Ishikawa (cell line): ENCODE data around the gene CDC42BPB.
A peak's percentile ranks its signal among the peaks of the same experiment; 100 is the strongest.

Experiments used
- CEBPB ChIP-seq: IDR thresholded peaks from 2 replicates; pipeline ENCODE4 v1.6.1; 2012
- CREB1 ChIP-seq: IDR thresholded peaks from 2 replicates; pipeline ENCODE4 v1.6.1; 2012; ENCODE audit warnings: low read depth
- EGR1 ChIP-seq: IDR thresholded peaks from 2 replicates; pipeline ENCODE4 v1.6.1; 2012
- EP300 ChIP-seq: IDR thresholded peaks from 2 replicates; pipeline ENCODE4 v1.6.1; 2012; ENCODE audit warnings: borderline replicate concordance
- FOXM1 ChIP-seq: IDR thresholded peaks from 2 replicates; pipeline ENCODE4 v1.6.1; 2012; ENCODE audit warnings: low read depth, borderline replicate concordance
- NFIC ChIP-seq: IDR thresholded peaks from 2 replicates; pipeline ENCODE4 v1.6.1; 2012
- RAD21 ChIP-seq: IDR thresholded peaks from 2 replicates; pipeline ENCODE4 v1.6.1; 2012; ENCODE audit warnings: low read depth
- TAF1 ChIP-seq: IDR thresholded peaks from 2 replicates; pipeline ENCODE4 v1.6.1; 2012; ENCODE audit warnings: low read depth, mild to moderate bottlenecking
- TCF12 ChIP-seq: IDR thresholded peaks from 2 replicates; pipeline ENCODE4 v1.6.1; 2012; ENCODE audit warnings: low read depth
- TEAD4 ChIP-seq: IDR thresholded peaks from 2 replicates; pipeline ENCODE4 v1.6.1; 2012
- USF1 ChIP-seq: IDR thresholded peaks from 2 replicates; pipeline ENCODE4 v1.6.1; 2012
- YY1 ChIP-seq: IDR thresholded peaks from 2 replicates; pipeline ENCODE4 v1.6.1; 2012; ENCODE audit warnings: low read depth
- ZBTB7A ChIP-seq: IDR thresholded peaks from 2 replicates; pipeline ENCODE4 v1.6.1; 2012; ENCODE audit warnings: low read depth
- TF ChIP-seq, protein P1 (sequence below): IDR thresholded peaks from 2 replicates; pipeline ENCODE4 v1.6.1; 2012

Gene CDC42BPB

DNA sequence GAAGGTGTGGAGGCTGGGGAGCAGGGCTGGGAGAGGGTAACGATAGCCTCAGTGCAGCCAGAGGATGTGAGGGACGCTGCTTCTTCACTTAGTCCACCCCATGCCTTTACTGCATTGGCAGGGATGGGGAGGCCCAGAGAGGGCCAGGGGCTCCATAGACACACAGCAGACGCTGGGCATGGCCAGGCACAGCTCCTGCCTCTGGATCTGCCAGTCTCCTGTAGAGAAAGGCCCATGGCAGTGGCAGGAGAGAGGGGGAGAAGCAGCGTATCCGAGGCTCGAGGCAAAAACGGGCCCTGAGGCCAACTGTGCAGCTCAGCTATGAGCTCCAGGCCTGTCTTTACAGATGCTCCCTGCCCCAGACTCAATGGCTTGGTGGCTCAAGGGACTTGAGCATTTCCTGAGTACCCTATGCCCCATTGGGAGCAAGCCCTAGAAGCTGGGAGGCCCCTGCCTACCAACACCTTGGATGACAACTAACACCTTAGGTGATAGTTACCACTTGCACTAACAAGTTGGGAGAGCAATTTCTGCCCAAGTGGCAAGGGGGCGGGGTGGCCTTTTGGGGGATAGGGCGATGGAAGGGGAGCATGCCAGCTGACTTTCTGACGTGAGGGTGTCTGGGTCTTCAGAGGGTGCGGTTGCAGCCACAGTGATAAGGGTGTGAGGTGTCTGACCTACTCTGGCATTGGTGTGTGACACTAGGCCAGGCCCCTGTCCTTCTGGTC is 21.7 kb upstream of the CDC42BPB start:
- no peak for TF ChIP-seq FOXM1
- TF ChIP-seq EP300 = no peak
- no peak for TF ChIP-seq CREB1
- TF ChIP-seq ZBTB7A = no peak
- TF ChIP-seq NFIC = no peak
- TF ChIP-seq TEAD4 = no peak
- TF ChIP-seq EGR1 = no peak
- no peak for TF ChIP-seq TCF12
- TF ChIP-seq TAF1 = no peak
- no peak for TF ChIP-seq YY1
- TF ChIP-seq RAD21 = no peak
- TF ChIP-seq CEBPB = no peak

- TF ChIP-seq NFIC (peak; percentile 92), RAD21 (peak; percentile 80), CEBPB (no peak), EP300 (no peak), EGR1 (no peak)
Measured at GRCh38 chr14:103078420-103078749, 21.0 kb upstream of the CDC42BPB start.

DNA sequence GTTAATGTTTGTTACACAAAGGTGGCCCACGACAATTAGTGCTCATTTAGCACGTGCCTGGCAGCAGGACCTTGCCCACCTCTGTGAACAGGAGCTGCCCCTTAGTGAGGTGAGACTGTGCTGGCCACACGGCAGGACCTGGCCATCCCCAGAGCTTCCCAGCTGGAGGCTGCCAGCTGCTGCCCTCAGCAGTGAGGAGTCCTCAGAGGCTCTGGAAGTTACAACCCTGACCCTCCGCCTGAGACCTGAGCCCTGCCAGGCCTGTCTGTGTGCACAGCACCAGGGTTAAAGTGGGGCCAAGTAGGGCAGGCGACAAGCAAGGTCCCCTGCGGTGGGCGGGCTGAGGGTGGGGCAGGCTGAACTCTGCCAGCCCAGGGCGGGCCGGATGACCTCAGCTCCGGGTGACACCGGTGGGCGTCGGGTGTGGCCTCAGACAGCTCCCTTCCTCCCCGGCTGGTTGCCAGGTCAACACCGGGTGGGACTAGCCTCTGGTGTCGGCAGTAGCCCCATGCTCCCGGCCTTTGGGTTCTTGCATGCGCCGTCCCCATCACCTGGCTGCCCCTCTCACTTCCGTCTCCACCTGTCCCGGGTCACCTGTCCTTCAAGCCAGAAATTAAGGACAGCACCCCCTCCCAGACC is 17.5 kb upstream of the CDC42BPB start:
- TF ChIP-seq USF1 (peak; percentile 7; the same call in 1 of the 2 replicates), CREB1 (no peak), EP300 (peak; percentile 46; the same call in 1 of the 2 replicates), NFIC (0 out of 2 replicates have a peak, but pooled peaks have one; percentile 52), EGR1 (peak; percentile 58; the same call in 1 of the 2 replicates), YY1 (no peak), ZBTB7A (no peak; the same call in 1 of the 2 replicates)
- TF ChIP-seq, protein P1, sequence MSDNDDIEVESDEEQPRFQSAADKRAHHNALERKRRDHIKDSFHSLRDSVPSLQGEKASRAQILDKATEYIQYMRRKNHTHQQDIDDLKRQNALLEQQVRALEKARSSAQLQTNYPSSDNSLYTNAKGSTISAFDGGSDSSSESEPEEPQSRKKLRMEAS = peak; percentile 49; the same call in 1 of the 2 replicates

DNA sequence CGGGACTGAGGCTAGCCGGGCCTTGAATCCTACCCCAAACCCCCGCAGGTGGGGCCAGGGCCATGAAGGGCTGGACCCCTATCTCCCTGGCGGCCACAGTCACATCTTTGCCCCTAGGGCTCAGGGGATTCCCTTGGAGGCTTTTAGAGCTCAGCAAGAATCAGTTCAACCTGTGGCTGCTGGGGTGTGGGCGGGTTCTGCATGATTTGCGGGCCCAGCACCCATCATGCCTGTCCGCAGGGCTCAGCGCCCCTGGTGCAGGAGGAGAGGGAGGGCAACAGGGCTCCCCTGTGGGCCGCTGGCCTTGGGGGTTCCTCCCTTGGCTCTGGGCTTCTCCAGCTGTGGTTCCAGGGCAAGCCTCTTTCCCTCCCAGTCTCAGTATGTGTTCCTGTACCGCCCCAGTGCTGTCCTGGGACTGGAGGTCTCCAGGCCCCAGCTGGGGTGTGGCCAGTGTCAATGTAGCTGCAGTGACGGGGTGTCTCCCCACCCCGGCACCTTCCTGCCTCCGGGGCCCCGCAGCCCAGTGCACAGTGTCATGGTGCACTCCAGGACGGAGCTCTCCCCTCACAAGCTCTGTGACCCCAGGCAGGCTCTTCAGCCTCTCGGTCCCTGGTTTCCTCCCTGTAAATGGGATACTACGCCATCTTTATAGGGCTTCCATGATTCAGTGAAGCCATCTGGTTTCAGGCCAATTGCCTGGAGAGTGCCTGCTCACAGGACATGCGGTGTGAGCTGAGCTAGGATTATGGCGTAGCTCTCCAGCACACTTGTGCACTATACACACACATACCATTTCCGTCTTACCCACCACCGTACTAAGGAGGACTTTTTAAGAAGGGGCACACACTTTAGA is 16.8 kb upstream of the CDC42BPB start:
- no peak for TF ChIP-seq NFIC
- TF ChIP-seq USF1 = no peak
- no peak for TF ChIP-seq YY1
- no peak for TF ChIP-seq TCF12
- no peak for TF ChIP-seq TAF1
- TF ChIP-seq FOXM1 = no peak
- TF ChIP-seq EP300 = no peak
- TF ChIP-seq EGR1 = no peak

DNA sequence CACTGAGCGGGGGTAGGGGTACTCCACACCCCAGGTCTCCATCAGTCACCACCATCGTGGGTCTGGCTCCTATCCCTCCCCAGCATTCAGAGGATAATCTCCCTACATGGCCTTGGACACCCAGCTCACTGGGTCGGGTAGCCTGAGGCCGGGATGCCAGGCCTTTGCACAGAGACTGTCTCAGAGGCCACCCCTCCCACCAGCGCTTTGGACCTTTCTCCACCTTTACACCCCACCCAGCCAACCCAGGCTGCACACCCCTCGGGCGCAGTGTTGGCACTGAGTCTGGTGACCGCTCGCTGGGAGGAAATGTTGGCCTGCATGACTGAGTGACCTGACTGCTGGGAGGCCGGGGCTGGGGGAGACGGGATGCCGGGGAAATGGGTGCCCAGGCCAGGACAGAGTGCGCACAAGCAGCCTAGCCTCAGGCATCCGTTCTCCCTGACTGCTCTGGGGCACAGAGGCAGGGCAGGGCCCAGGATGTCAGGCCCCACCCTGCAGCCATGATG is 16.1 kb upstream of the CDC42BPB start:
- no peak for TF ChIP-seq EP300
- no peak for TF ChIP-seq YY1
- TF ChIP-seq EGR1 = no peak
- no peak for TF ChIP-seq RAD21
- no peak for TF ChIP-seq USF1
- no peak for TF ChIP-seq CEBPB
- TF ChIP-seq NFIC = no peak
- TF ChIP-seq, protein P1 = no peak
- TF ChIP-seq CREB1 = no peak
- no peak for TF ChIP-seq FOXM1

DNA sequence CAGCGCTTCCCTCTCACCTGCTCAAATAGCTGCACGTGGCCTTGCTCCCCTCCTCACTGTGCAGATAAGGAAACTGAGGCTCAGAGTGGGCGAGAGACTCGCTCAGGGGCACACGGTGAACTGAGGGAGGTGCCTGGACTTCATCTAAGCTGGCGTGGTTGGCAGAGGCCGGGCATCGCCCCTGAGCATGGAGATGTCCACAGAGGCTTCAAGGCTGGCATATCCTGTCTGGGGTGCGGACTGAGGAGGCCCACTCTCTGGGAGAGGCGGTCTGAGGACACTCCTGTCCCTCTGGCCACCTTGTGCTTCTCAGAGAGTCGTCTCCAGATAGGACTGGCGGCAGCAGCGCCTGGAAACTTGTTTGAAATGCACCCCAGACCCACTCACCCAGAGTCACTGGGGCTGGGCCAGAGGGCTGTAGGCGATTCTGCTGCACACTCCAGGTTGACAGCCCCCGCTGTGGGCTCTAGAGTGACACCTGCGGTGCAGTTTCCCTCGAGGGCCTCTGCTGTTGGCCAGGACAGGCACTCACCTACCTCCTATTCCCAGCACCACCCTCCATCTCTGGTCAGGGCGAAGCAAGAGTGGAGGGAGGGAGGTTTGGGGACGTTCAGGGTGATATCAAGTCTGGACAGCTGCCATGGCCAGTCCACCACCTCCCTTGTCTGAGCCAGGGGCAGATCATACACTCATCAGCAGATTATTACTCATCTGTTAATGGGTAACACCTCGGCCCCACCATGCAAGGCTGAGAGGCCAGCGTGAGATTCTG is 15.4 kb upstream of the CDC42BPB start:
- TF ChIP-seq TAF1 (no peak), EP300 (no peak), CEBPB (no peak)
- TF ChIP-seq, protein P1 = 0 out of 2 replicates have a peak, but pooled peaks have one; percentile 28

- TF ChIP-seq YY1 (no peak), ZBTB7A (no peak), CREB1 (no peak), FOXM1 (no peak), USF1 (no peak), EGR1 (no peak), TAF1 (no peak), TEAD4 (no peak), EP300 (no peak), CEBPB (no peak), TCF12 (no peak)
Measured at GRCh38 chr14:103071544-103072251, 14.3 kb upstream of the CDC42BPB start.
